GM23338 (cell line): ENCODE measurements around the gene THYN1. TPM values are rescaled to one million over a fixed set of nuclear protein-coding genes. Genes with fewer than 3 reads are reported as not detected.

Experiments used
- ATAC-seq: fragments of 200-7000 bp; cut with Tn5 transposase; 3 replicates; pipeline ENCODE4 v1.9.1; 2020
- DNase-seq: peaks from one replicate; pipeline ENCODE4 v3.0.0-alpha.2; 2015; ENCODE audit warnings: low spot score
- H2AFZ ChIP-seq: fragments of 200-600 bp; sonication (generic); 2 replicates; pipeline ENCODE4 v1.8.0; 2016; ENCODE audit warnings: antibody characterized with exemption, mild to moderate bottlenecking, moderate library complexity
- H3F3A ChIP-seq: fragments of 200-600 bp; sonication (generic); replicated peaks from 2 replicates; pipeline ENCODE4 v1.8.0; 2017; ENCODE audit warnings: antibody characterized with exemption, mixed run types, low read depth
- H3K27ac ChIP-seq: fragments of 200-600 bp; sonication (generic); 2 replicates; pipeline ENCODE4 v1.6.1; 2016; ENCODE audit warnings: low read depth
- H3K27me3 ChIP-seq: fragments of 200-600 bp; sonication (generic); 2 replicates; pipeline ENCODE4 v1.8.0; 2016; ENCODE audit warnings: mild to moderate bottlenecking, mixed run types, moderate library complexity; ENCODE audit not compliant: insufficient read depth
- H3K36me3 ChIP-seq: fragments of 200-600 bp; sonication (generic); 2 replicates; pipeline ENCODE4 v1.8.0; 2016; ENCODE audit warnings: mild to moderate bottlenecking; ENCODE audit not compliant: insufficient read depth
- H3K4me1 ChIP-seq: fragments of 200-600 bp; sonication (generic); 2 replicates; pipeline ENCODE4 v1.8.0; 2016; ENCODE audit warnings: mild to moderate bottlenecking, moderate library complexity; ENCODE audit not compliant: insufficient read depth
- H3K4me2 ChIP-seq: fragments of 200-600 bp; sonication (generic); 2 replicates; pipeline ENCODE4 v1.7.1; 2017; ENCODE audit warnings: mixed run types
- H3K4me3 ChIP-seq: fragments of 200-600 bp; sonication (generic); 2 replicates; pipeline ENCODE4 v1.6.1; 2016; ENCODE audit warnings: mixed run types
- H3K79me2 ChIP-seq: fragments of 200-600 bp; sonication (generic); replicated peaks from 2 replicates; pipeline ENCODE4 v1.8.0; 2017; ENCODE audit warnings: mild to moderate bottlenecking; ENCODE audit not compliant: insufficient read depth
- H3K9me2 ChIP-seq: fragments of 200-600 bp; sonication (generic); 2 replicates; pipeline ENCODE4 v1.8.0; 2017; ENCODE audit not compliant: insufficient read depth
- H4K20me1 ChIP-seq: fragments of 200-600 bp; sonication (generic); replicated peaks from 2 replicates; pipeline ENCODE4 v1.8.0; 2017; ENCODE audit warnings: mild to moderate bottlenecking; ENCODE audit not compliant: insufficient read depth
- H3K27ac Mint-ChIP-seq: 2 replicates; pipeline ENCODE4 v1.8.0; 2020; ENCODE audit warnings: inconsistent platforms, mild to moderate bottlenecking, moderate library complexity, mixed read lengths
- H3K27me3 Mint-ChIP-seq: 3 replicates; pipeline ENCODE4 v1.8.0; 2022; ENCODE audit warnings: low read depth, mild to moderate bottlenecking, moderate library complexity, mixed read lengths, inconsistent platforms; ENCODE audit not compliant: insufficient read depth, poor library complexity
- H3K36me3 Mint-ChIP-seq: 3 replicates; pipeline ENCODE4 v1.8.0; 2021; ENCODE audit warnings: low read depth, mild to moderate bottlenecking, inconsistent platforms, moderate library complexity, mixed read lengths
- H3K4me1 Mint-ChIP-seq: 3 replicates; pipeline ENCODE4 v1.8.0; 2020; ENCODE audit warnings: mild to moderate bottlenecking, inconsistent platforms, mixed read lengths
- H3K4me3 Mint-ChIP-seq: 3 replicates; pipeline ENCODE4 v1.8.0; 2021; ENCODE audit warnings: moderate library complexity, mild to moderate bottlenecking, inconsistent platforms, mixed read lengths
- H3K9me3 Mint-ChIP-seq: 3 replicates; pipeline ENCODE4 v1.8.0; 2020; ENCODE audit warnings: moderate library complexity, mild to moderate bottlenecking, inconsistent platforms, mixed read lengths
- CREB1 ChIP-seq: fragments of 250-450 bp; sonication (Bioruptor Pico); IDR thresholded peaks from 2 replicates; pipeline ENCODE4 v1.5.0; 2020; ENCODE audit warnings: low read depth, mild to moderate bottlenecking, moderate library complexity
- ETS1 ChIP-seq: IDR thresholded peaks from 2 replicates; pipeline ENCODE4 v1.6.1; 2016; ENCODE audit warnings: antibody characterized with exemption
- EZH2 ChIP-seq: fragments of 200-600 bp; sonication (generic); IDR thresholded peaks from one replicate; pipeline ENCODE4 v1.8.0; 2017; ENCODE audit warnings: antibody characterized with exemption, mild to moderate bottlenecking, low read depth; ENCODE audit not compliant: unreplicated experiment
- EZH2phosphoT487 ChIP-seq: fragments of 200-600 bp; sonication (generic); IDR thresholded peaks from one replicate; pipeline ENCODE4 v1.8.1; 2018; ENCODE audit warnings: antibody characterized with exemption; ENCODE audit not compliant: unreplicated experiment
- JUNB ChIP-seq: IDR thresholded peaks from one replicate; pipeline ENCODE4 v1.6.1; 2016; ENCODE audit warnings: antibody characterized with exemption; ENCODE audit not compliant: unreplicated experiment
- NANOG ChIP-seq: IDR thresholded peaks from 2 replicates; pipeline ENCODE4 v1.6.1; 2016; ENCODE audit warnings: antibody characterized with exemption, borderline replicate concordance
- POLR2AphosphoS5 ChIP-seq: IDR thresholded peaks from 2 replicates; pipeline ENCODE4 v1.6.1; 2016; ENCODE audit warnings: antibody characterized with exemption, low read depth
- STAT1 ChIP-seq: IDR thresholded peaks from one replicate; pipeline ENCODE4 v1.6.1; 2016; ENCODE audit warnings: antibody characterized with exemption; ENCODE audit not compliant: unreplicated experiment
- ZNF114 ChIP-seq: fragments of 250-450 bp; sonication (Bioruptor Pico); IDR thresholded peaks from 2 replicates; pipeline ENCODE4 v1.5.0; 2020; ENCODE audit warnings: mild to moderate bottlenecking, moderate library complexity
- ZNF331 ChIP-seq: fragments of 250-450 bp; sonication (Bioruptor Pico); IDR thresholded peaks from 2 replicates; pipeline ENCODE4 v1.5.0; 2020; ENCODE audit warnings: low read depth, mild to moderate bottlenecking, moderate library complexity
- polyA plus RNA-seq: library from polyadenylated mRNA; unstranded; fragments of >200 nt; fragmentation: Nextera tagmentation; extraction: Ambion mirVana; gene quantifications from 2 replicates; pipeline ENCODE4 v1.2.1, GENCODE V29; 2016
- total RNA-seq: library from RNA; depleted of rRNA; stranded (reverse); fragments of >200 nt; shearing (Covaris generic); gene quantifications from 2 replicates; pipeline ENCODE4 v1.2.3, GENCODE V29; 2014
- TF ChIP-seq, protein P1 (sequence below): IDR thresholded peaks from one replicate; pipeline ENCODE4 v1.6.1; 2018; ENCODE audit warnings: antibody characterized with exemption; ENCODE audit not compliant: unreplicated experiment
- TF ChIP-seq, protein P2 (sequence below), 2 experiments: fragments of 200-600 bp in 1 of 2; sonication (generic) in 1 of 2; conservative IDR thresholded peaks; 2 replicates each; pipeline versions ENCODE4 v1.5.1 to v1.6.1; 2016 to 2017; ENCODE audit warnings: antibody characterized with exemption in 2 of 2, low read depth in 2 of 2, mild to moderate bottlenecking in 2 of 2, moderate library complexity in 1 of 2

THYN1 gene
- total and polyA plus RNA-seq, 2 experiments from 2014 or later = 116 to 216 TPM

DNA sequence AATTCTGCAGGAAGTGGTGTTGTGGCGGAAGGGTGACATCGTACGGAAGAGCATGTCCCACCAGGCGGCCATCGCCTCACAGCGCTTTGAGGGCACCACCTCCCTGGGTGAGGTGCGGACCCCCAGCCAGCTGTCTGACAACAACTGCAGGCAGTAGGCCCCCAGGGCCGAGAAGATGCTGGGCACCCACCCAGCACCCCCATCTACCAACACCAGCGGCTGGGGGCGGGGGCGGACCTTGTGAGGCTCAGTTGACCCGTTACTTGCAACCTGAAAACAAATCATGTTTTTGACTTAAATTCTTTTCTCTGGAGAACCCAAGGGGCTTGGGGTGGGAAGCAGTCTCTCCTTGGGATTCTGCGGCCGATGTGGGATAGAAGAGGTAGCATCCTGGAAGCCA, 7.7 kb downstream of the THYN1 start (continued):
- TF ChIP-seq, protein P1, sequence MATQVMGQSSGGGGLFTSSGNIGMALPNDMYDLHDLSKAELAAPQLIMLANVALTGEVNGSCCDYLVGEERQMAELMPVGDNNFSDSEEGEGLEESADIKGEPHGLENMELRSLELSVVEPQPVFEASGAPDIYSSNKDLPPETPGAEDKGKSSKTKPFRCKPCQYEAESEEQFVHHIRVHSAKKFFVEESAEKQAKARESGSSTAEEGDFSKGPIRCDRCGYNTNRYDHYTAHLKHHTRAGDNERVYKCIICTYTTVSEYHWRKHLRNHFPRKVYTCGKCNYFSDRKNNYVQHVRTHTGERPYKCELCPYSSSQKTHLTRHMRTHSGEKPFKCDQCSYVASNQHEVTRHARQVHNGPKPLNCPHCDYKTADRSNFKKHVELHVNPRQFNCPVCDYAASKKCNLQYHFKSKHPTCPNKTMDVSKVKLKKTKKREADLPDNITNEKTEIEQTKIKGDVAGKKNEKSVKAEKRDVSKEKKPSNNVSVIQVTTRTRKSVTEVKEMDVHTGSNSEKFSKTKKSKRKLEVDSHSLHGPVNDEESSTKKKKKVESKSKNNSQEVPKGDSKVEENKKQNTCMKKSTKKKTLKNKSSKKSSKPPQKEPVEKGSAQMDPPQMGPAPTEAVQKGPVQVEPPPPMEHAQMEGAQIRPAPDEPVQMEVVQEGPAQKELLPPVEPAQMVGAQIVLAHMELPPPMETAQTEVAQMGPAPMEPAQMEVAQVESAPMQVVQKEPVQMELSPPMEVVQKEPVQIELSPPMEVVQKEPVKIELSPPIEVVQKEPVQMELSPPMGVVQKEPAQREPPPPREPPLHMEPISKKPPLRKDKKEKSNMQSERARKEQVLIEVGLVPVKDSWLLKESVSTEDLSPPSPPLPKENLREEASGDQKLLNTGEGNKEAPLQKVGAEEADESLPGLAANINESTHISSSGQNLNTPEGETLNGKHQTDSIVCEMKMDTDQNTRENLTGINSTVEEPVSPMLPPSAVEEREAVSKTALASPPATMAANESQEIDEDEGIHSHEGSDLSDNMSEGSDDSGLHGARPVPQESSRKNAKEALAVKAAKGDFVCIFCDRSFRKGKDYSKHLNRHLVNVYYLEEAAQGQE = no peak
- no peak for TF ChIP-seq ETS1
- TF ChIP-seq EZH2phosphoT487 = no peak
- TF ChIP-seq NANOG = no peak

- H3K9me3 Mint-ChIP-seq = no peaks in the 10 kb centered on the region
- ATAC-seq (peak; percentile 86), DNase-seq (peak; percentile 44)
- no peaks in the 10 kb centered on the region for H3F3A ChIP-seq
- H3K36me3 Mint-ChIP-seq = peaks cover 38% of the 10 kb centered on the region
- H3K27ac Mint-ChIP-seq = no peak overlapping the region
- TF ChIP-seq, protein P2, sequence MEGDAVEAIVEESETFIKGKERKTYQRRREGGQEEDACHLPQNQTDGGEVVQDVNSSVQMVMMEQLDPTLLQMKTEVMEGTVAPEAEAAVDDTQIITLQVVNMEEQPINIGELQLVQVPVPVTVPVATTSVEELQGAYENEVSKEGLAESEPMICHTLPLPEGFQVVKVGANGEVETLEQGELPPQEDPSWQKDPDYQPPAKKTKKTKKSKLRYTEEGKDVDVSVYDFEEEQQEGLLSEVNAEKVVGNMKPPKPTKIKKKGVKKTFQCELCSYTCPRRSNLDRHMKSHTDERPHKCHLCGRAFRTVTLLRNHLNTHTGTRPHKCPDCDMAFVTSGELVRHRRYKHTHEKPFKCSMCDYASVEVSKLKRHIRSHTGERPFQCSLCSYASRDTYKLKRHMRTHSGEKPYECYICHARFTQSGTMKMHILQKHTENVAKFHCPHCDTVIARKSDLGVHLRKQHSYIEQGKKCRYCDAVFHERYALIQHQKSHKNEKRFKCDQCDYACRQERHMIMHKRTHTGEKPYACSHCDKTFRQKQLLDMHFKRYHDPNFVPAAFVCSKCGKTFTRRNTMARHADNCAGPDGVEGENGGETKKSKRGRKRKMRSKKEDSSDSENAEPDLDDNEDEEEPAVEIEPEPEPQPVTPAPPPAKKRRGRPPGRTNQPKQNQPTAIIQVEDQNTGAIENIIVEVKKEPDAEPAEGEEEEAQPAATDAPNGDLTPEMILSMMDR (conservative IDR thresholded peaks at IDR 0.05; ENCODE audit: low read depth in 2 of 2) = peak; percentile 42 to 48
- TF ChIP-seq ZNF331 = no peak
- H3K4me3 ChIP-seq = no peak overlapping the region
- H3K4me1 ChIP-seq = no peaks in the 10 kb centered on the region
- no peaks in the 10 kb centered on the region for H3K9me2 ChIP-seq
- H3K27me3 Mint-ChIP-seq = no peaks in the 10 kb centered on the region
- no peaks in the 10 kb centered on the region for H4K20me1 ChIP-seq
- no peak overlapping the region for H3K4me2 ChIP-seq
- no peak overlapping the region for H2AFZ ChIP-seq
- H3K36me3 ChIP-seq = peaks cover 12% of the 10 kb centered on the region; the same call in 1 of the 2 replicates
- no peaks in the 10 kb centered on the region for H3K79me2 ChIP-seq
- H3K27ac ChIP-seq = no peak overlapping the region
- H3K4me3 Mint-ChIP-seq = no peak overlapping the region
- H3K4me1 Mint-ChIP-seq = peaks cover 9% of the 10 kb centered on the region; the same call in 2 of the 3 replicates
- H3K27me3 ChIP-seq = no peaks in the 10 kb centered on the region
These were observed 8.6 kb downstream of the THYN1 start for GRCh38 chr11:134244593-134244992.

- no peak for ATAC-seq
- Histone ChIP-seq H2AFZ (no peak overlapping the region), H4K20me1 (no peaks in the 10 kb centered on the region), H3K4me2 (no peak overlapping the region), H3K9me2 (no peaks in the 10 kb centered on the region), H3K79me2 (no peaks in the 10 kb centered on the region), H3K36me3 (peaks cover 5% of the 10 kb centered on the region; the same call in 1 of the 2 replicates), H3K27me3 (no peaks in the 10 kb centered on the region), H3K4me1 (no peaks in the 10 kb centered on the region), H3F3A (no peaks in the 10 kb centered on the region), H3K27ac (no peak overlapping the region), H3K4me3 (no peak overlapping the region)
- H3K9me3 Mint-ChIP-seq = no peaks in the 10 kb centered on the region
- no peak overlapping the region for H3K27ac Mint-ChIP-seq
- H3K4me1 Mint-ChIP-seq = peaks cover 9% of the 10 kb centered on the region; the same call in 2 of the 3 replicates
- no peak for DNase-seq
- no peak overlapping the region for H3K4me3 Mint-ChIP-seq
- H3K36me3 Mint-ChIP-seq = peaks cover 33% of the 10 kb centered on the region
- H3K27me3 Mint-ChIP-seq = no peaks in the 10 kb centered on the region
- no peak for TF ChIP-seq JUNB
- no peak for TF ChIP-seq ZNF114 (CRISPR knock-in tag)
- no peak for TF ChIP-seq NANOG
- TF ChIP-seq POLR2AphosphoS5 = no peak
- TF ChIP-seq ETS1 = no peak
- TF ChIP-seq STAT1 = no peak
- no peak for TF ChIP-seq ZNF331
- TF ChIP-seq, protein P2 (conservative IDR thresholded peaks at IDR 0.05; ENCODE audit: low read depth in 2 of 2) = no peak
- no peak for TF ChIP-seq CREB1 (CRISPR knock-in tag)
- TF ChIP-seq EZH2 = no peak
These were observed 9.2 kb downstream of the THYN1 start for GRCh38 chr11:134243913-134244312.
